Right hindlimb (tissue), 1 donor: ENCODE measurements around the gene ANXA2R.
"Not testable (repeated sequence)": the region's sequence is repeated elsewhere in the genome, so short reads cannot be mapped to it uniquely, and the experiment has no call there.

Experiments used
- DNase-seq: peaks from one replicate; pipeline ENCODE4 v3.0.0-alpha.2; 2018

The ANXA2R gene

GRCh38 chr5:43033841-43034590, 6.1 kb downstream of the ANXA2R start:
- no peak for DNase-seq

GRCh38 chr5:43027054-43027785, 12.9 kb downstream of the ANXA2R start:
- no peak for DNase-seq

GRCh38 chr5:43025184-43025950, 14.8 kb downstream of the ANXA2R start:
- DNase-seq = not testable (repeated sequence)

GRCh38 chr5:43024217-43024616, 15.9 kb downstream of the ANXA2R start:
- no peak for DNase-seq

GRCh38 chr5:43021151-43021550, 19.0 kb downstream of the ANXA2R start:
- DNase-seq = no peak

GRCh38 chr5:43020399-43020746, 19.7 kb downstream of the ANXA2R start:
- DNase-seq = no peak

- peak; percentile 67 for DNase-seq
Observed at GRCh38 chr5:43019614-43020398, 20.3 kb downstream of the ANXA2R start.

GRCh38 chr5:43019291-43019613, 20.9 kb downstream of the ANXA2R start:
- DNase-seq = no peak

- DNase-seq = no peak
Observed at GRCh38 chr5:43017428-43017815, 22.7 kb downstream of the ANXA2R start.

GRCh38 chr5:43016217-43016779, 23.8 kb downstream of the ANXA2R start:
- DNase-seq = no peak

- no peak for DNase-seq
Observed at GRCh38 chr5:43014522-43014921, 25.6 kb downstream of the ANXA2R start.

- no peak for DNase-seq
Observed at GRCh38 chr5:43010935-43011315, 29.2 kb downstream of the ANXA2R start.

- DNase-seq = peak; percentile 88
Observed at GRCh38 chr5:43008363-43009153, 31.6 kb downstream of the ANXA2R start.

GRCh38 chr5:43007911-43008362, 32.2 kb downstream of the ANXA2R start:
- peak; percentile 70 for DNase-seq

GRCh38 chr5:43007246-43007910, 32.7 kb downstream of the ANXA2R start:
- DNase-seq = peak; percentile 82

- DNase-seq = no peak
Observed at GRCh38 chr5:43006424-43007202, 33.5 kb downstream of the ANXA2R start.

- DNase-seq = no peak
Observed at GRCh38 chr5:43005031-43005430, 35.1 kb downstream of the ANXA2R start.

- no peak for DNase-seq
Observed at GRCh38 chr5:43001748-43002147, 38.4 kb downstream of the ANXA2R start.

GRCh38 chr5:43000914-43001313, 39.2 kb downstream of the ANXA2R start:
- DNase-seq = no peak

- DNase-seq = no peak
Observed at GRCh38 chr5:43000111-43000840, 39.8 kb downstream of the ANXA2R start.
